SK-N-MC (cell line): ENCODE results near the gene MYO7A.

Experiments used
- DNase-seq: peaks from one replicate; pipeline ENCODE4 v3.0.0-alpha.2; 2011; ENCODE audit warnings: low read depth, low spot score
- H3K27ac ChIP-seq: fragments of 200-600 bp; sonication (generic); 2 replicates; pipeline ENCODE4 v1.5.1; 2016; ENCODE audit warnings: mixed run types
- H3K36me3 ChIP-seq: fragments of 200-600 bp; sonication (generic); 2 replicates; pipeline ENCODE4 v1.6.1; 2017; ENCODE audit warnings: antibody characterized with exemption, low read length, mixed read lengths; ENCODE audit not compliant: insufficient read depth
- H3K4me3 ChIP-seq: fragments of 200-600 bp; sonication (generic); 2 replicates; pipeline ENCODE4 v1.5.1; 2016
- H3K9ac ChIP-seq: fragments of 200-600 bp; sonication (generic); 2 replicates; pipeline ENCODE4 v1.8.0; 2017; ENCODE audit warnings: mixed run types, mixed read lengths; ENCODE audit not compliant: insufficient read length
- H3K9me3 ChIP-seq: fragments of 200-600 bp; sonication (generic); 2 replicates; pipeline ENCODE4 v1.6.1; 2017; ENCODE audit warnings: low read depth, mild to moderate bottlenecking, antibody characterized with exemption, low read length, moderate library complexity, mixed read lengths
- EZH2 ChIP-seq: fragments of 200-600 bp; sonication (generic); IDR thresholded peaks from one replicate; pipeline ENCODE4 v1.6.1; 2017; ENCODE audit warnings: antibody characterized with exemption
- FOXP2 ChIP-seq: optimal IDR thresholded peaks from 2 replicates; pipeline ENCODE3; 2011; ENCODE audit warnings: mild to moderate bottlenecking, moderate library complexity; ENCODE audit not compliant: insufficient read depth; ENCODE audit errors: extremely low read length, control extremely low read depth
- POLR2AphosphoS5 ChIP-seq: IDR thresholded peaks from 2 replicates; pipeline ENCODE4 v1.6.1; 2012; ENCODE audit warnings: mild to moderate bottlenecking, low read depth, low read length, borderline replicate concordance

Gene MYO7A

DNA sequence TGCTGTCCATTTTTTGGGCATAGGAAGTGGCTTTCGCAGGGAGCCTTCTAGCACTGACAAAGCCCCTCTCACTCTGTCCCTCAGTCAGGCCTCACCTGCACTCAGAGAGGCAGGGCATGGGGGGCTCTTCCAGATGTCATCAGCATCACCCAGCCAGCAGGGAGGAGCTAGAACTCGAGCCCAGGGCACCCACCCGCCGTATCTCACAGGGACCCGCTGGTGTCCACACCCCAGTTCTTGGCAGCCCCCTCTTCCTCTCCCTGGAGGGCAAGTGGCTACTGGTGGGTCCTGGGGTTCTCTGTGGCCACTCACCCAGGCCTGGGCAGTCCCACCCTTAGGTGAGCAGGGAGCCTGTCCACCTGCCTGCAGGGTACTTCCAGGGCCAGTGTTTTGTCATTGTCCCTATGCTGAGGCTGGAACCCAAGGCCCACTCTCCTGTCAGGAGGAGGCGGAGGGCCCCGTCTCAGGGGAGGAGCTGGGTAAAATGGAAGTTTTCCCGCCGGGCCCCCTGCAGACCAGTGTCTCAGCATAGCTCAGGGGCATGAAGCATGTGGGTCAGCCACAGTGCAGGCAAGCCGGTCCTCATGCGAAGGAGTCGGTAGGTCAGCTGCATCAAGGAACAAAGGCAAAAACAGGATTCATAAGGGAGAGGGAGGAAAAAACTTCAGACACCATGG is 21.8 kb downstream of the MYO7A start:
- Histone ChIP-seq H3K4me3 (no peak overlapping the region), H3K9me3 (no peaks in the 10 kb centered on the region), H3K9ac (no peak overlapping the region), H3K27ac (no peak overlapping the region), H3K36me3 (no peaks in the 10 kb centered on the region)
- no peak for DNase-seq
- TF ChIP-seq FOXP2, result no peak

GRCh38 chr11:77150836-77151235 is 22.8 kb downstream of the MYO7A start:
- no peak for DNase-seq
- no peaks in the 10 kb centered on the region for H3K36me3 ChIP-seq
- H3K9me3 ChIP-seq, result no peaks in the 10 kb centered on the region
- no peak for TF ChIP-seq FOXP2
- TF ChIP-seq POLR2AphosphoS5, result no peak
- no peak for TF ChIP-seq EZH2
- H3K27ac ChIP-seq, result no peak overlapping the region
- no peak overlapping the region for H3K9ac ChIP-seq
- H3K4me3 ChIP-seq, result no peak overlapping the region

GRCh38 chr11:77151804-77152509 is 23.9 kb downstream of the MYO7A start:
- TF ChIP-seq POLR2AphosphoS5 (no peak), FOXP2 (no peak), EZH2 (no peak)
- Histone ChIP-seq H3K27ac (no peak overlapping the region), H3K4me3 (no peak overlapping the region), H3K36me3 (no peaks in the 10 kb centered on the region), H3K9me3 (no peaks in the 10 kb centered on the region), H3K9ac (no peak overlapping the region)
- DNase-seq, result no peak

DNA sequence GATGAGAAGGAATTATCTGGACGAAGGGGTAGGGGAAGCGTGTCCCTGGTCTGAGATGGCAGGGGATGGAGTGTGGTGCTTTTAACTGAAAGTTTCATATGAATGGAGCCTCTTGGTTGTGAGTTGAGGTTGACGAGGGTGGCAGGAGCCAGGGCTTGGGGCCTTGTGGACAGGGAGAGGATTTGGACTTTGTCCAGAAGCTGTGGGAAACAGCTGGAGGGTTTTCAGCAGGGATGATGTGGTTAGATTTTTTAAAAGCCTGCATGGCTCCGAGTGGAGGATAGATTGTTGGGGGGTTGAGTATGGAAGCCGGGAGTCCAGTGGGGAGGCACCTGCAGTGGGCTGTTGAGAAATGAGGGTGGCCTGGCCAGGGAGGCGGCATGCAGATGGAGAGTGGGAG is 24.8 kb downstream of the MYO7A start:
- no peak for DNase-seq
- no peaks in the 10 kb centered on the region for H3K9me3 ChIP-seq
- H3K4me3 ChIP-seq, result no peak overlapping the region
- H3K9ac ChIP-seq, result no peak overlapping the region
- H3K27ac ChIP-seq, result no peak overlapping the region
- TF ChIP-seq POLR2AphosphoS5 (no peak), FOXP2 (no peak), EZH2 (no peak)
- H3K36me3 ChIP-seq, result no peaks in the 10 kb centered on the region

DNA sequence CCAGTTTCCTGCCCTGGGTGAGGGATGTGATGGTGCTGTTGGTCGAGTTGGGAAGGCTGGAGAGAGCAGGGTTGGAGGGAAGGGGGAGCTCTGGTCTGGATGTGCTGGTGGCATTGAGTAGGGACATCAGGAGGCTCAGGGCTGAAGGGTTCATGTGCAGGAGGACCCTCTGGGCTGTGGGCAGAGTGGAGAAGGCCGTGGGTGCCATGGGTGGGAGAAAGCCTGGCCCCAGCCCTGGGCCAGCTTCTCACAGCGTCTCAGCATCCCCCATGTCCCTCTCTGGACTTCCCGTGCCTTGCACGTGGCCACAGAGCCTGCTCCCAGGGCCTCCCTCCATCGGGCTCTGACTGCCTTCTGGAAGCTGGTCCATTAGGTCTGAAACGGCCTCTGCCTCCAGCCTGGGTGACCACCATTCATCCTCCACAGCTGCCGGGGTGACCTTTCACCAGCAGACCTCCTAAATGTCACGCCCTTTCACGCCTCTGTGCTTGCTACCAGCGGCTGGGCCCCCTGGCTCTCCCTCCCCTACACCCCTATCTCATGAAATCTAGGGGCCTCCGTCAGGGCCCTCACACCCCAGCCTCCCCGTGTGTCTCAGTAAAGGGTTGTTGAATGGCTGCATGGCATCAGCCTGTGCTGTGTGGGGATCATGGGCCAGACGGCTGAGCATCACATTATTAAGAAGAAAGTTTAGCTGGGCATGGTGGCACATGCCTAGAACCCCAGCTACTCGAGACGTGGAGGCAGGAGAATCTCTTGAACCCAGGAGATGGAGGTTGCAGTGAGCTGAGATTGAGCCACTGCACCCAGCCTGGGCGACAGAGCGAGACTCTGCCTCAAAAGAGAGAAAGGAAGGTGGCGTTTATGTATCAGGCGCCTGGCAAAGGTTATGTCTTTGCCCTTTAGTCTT is 25.5 kb downstream of the MYO7A start:
- TF ChIP-seq FOXP2, result no peak
- no peak for TF ChIP-seq POLR2AphosphoS5
- TF ChIP-seq EZH2, result no peak
- no peaks in the 10 kb centered on the region for H3K36me3 ChIP-seq
- no peak overlapping the region for H3K27ac ChIP-seq
- no peaks in the 10 kb centered on the region for H3K9me3 ChIP-seq
- H3K4me3 ChIP-seq, result no peak overlapping the region
- H3K9ac ChIP-seq, result no peak overlapping the region
- no peak for DNase-seq

- H3K9ac ChIP-seq, result no peak overlapping the region
- no peaks in the 10 kb centered on the region for H3K36me3 ChIP-seq
- H3K9me3 ChIP-seq, result no peaks in the 10 kb centered on the region
- no peak overlapping the region for H3K27ac ChIP-seq
- no peak for DNase-seq
- TF ChIP-seq POLR2AphosphoS5 (no peak), EZH2 (no peak), FOXP2 (no peak)
- no peak overlapping the region for H3K4me3 ChIP-seq
Observed at GRCh38 chr11:77154381-77155081, 26.5 kb downstream of the MYO7A start.

DNA sequence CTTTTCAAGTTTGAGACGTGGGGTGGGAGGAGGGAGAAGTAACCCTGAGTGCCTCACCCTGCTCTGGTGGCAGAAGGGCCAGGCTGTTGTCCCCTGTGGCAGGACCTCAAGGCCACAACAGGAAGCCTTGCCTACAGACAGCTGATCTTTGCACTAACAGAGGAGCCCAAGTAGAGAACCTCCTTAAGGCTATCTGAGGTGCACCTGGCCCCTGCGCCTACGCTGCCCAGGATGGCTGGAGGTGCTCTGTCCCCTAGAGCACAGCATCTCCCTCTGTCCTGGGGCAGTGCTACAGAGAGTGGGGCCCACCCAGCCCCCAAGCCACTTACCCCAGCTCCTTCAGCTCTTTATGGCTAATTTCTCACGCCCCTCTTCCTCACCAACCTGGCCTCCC is 27.0 kb downstream of the MYO7A start:
- no peak for DNase-seq
- no peaks in the 10 kb centered on the region for H3K9me3 ChIP-seq
- no peak overlapping the region for H3K4me3 ChIP-seq
- TF ChIP-seq POLR2AphosphoS5, result no peak
- TF ChIP-seq EZH2, result no peak
- no peak for TF ChIP-seq FOXP2
- no peak overlapping the region for H3K9ac ChIP-seq
- H3K27ac ChIP-seq, result no peak overlapping the region
- no peaks in the 10 kb centered on the region for H3K36me3 ChIP-seq

DNA sequence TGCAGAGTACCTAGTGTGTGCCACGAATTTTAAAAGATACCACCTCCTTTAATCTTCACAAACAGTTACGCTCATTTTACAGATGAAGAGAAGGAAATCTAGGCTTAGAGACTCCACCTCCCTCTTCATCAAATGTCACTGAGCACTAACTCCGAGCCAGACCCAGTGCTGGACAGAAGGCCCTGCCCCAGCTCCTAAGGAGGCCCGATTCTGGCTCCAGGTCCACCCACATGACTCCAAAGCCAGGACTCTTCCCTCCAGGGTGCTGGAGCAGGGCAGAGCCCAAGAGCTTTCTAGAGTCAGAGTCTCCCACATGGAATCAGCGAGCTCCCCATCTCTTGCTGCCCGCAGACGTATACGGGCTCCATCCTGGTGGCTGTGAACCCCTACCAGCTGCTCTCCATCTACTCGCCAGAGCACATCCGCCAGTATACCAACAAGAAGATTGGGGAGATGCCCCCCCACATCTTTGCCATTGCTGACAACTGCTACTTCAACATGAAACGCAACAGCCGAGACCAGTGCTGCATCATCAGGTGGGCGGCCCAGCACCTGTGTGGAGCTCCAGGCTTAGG is 27.6 kb downstream of the MYO7A start:
- no peaks in the 10 kb centered on the region for H3K36me3 ChIP-seq
- DNase-seq, result no peak
- TF ChIP-seq FOXP2 (no peak), POLR2AphosphoS5 (no peak), EZH2 (no peak)

More for the DNA sequence above, 27.6 kb downstream of the MYO7A start:
- H3K27ac ChIP-seq, result no peak overlapping the region
- H3K4me3 ChIP-seq, result no peak overlapping the region
- no peak overlapping the region for H3K9ac ChIP-seq
- H3K9me3 ChIP-seq, result no peaks in the 10 kb centered on the region
